Measurements from ENCODE around the gene THEMIS. TPM values are rescaled to one million over a fixed set of nuclear protein-coding genes. Genes with fewer than 3 reads are reported as not detected.

The THEMIS gene
- total RNA-seq, 1 donor from 2014 or later, result not detected

DNA sequence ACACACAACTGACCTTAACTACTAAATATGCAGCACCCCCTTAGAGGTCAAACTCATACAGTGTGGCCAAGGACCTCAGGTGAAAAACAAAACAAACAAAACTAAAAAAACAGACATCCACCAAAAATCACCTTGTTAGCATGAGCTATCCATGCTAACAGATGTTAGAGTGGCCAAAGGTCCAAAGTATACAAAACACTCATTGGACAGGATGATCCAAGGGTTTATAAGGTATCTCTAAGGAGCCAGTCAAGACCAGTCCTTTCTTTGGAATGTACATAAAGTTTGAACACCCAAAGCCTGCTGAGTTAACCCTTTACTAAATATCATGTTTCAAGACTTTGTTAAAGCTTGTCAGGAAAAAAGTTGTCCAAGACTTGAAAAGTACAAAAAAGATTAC is 35.8 kb downstream of the THEMIS start:
- H3K4me1 Mint-ChIP-seq (ENCODE audit: low read depth), result peaks cover 5% of the 10 kb centered on the region
- TF ChIP-seq, protein P1, sequence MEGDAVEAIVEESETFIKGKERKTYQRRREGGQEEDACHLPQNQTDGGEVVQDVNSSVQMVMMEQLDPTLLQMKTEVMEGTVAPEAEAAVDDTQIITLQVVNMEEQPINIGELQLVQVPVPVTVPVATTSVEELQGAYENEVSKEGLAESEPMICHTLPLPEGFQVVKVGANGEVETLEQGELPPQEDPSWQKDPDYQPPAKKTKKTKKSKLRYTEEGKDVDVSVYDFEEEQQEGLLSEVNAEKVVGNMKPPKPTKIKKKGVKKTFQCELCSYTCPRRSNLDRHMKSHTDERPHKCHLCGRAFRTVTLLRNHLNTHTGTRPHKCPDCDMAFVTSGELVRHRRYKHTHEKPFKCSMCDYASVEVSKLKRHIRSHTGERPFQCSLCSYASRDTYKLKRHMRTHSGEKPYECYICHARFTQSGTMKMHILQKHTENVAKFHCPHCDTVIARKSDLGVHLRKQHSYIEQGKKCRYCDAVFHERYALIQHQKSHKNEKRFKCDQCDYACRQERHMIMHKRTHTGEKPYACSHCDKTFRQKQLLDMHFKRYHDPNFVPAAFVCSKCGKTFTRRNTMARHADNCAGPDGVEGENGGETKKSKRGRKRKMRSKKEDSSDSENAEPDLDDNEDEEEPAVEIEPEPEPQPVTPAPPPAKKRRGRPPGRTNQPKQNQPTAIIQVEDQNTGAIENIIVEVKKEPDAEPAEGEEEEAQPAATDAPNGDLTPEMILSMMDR (IDR thresholded peaks at IDR 0.05), result no peak

DNA sequence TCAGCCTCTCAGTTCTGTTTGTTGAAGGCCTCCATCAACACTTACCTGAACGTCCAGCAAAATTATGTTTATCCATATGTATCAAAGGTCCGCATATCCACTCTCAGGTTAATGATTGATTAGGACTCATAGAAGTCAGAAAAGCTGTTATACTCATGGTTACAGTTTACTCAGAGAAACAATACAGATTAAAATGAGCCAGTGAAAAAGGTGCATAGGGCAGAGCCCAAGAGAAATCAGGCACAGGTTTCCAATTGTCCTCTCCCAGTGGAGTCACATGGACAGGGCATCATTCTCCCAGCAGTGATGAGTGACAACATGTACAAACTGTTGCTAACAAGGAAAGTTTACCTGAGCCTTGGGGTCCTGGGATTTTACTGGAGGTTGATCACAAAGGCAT is 36.2 kb downstream of the THEMIS start:
- peaks cover 5% of the 10 kb centered on the region for H3K4me1 Mint-ChIP-seq (ENCODE audit: low read depth)
- TF ChIP-seq, protein P1 (IDR thresholded peaks at IDR 0.05), result no peak
- H3K4me3 Mint-ChIP-seq (ENCODE audit: unreplicated experiment), result no peak overlapping the region
- no peaks in the 10 kb centered on the region for H3K27me3 Mint-ChIP-seq (ENCODE audit: low read depth)
- no peak for DNase-seq (ENCODE audit: low spot score)
- no peaks in the 10 kb centered on the region for H3K36me3 Mint-ChIP-seq (ENCODE audit: low read depth)
- peaks cover 2% of the 10 kb centered on the region for H3K9me3 Mint-ChIP-seq (ENCODE audit: low read depth)
- no peak overlapping the region for H3K27ac Mint-ChIP-seq (ENCODE audit: unreplicated experiment)

More for the DNA sequence above, 35.8 kb downstream of the THEMIS start:
- no peaks in the 10 kb centered on the region for H3K36me3 Mint-ChIP-seq (ENCODE audit: low read depth)
- no peaks in the 10 kb centered on the region for H3K27me3 Mint-ChIP-seq (ENCODE audit: low read depth)
- no peak for DNase-seq (ENCODE audit: low spot score)
- peaks cover 2% of the 10 kb centered on the region for H3K9me3 Mint-ChIP-seq (ENCODE audit: low read depth)
- no peak overlapping the region for H3K4me3 Mint-ChIP-seq (ENCODE audit: unreplicated experiment)
- no peak overlapping the region for H3K27ac Mint-ChIP-seq (ENCODE audit: unreplicated experiment)

DNA sequence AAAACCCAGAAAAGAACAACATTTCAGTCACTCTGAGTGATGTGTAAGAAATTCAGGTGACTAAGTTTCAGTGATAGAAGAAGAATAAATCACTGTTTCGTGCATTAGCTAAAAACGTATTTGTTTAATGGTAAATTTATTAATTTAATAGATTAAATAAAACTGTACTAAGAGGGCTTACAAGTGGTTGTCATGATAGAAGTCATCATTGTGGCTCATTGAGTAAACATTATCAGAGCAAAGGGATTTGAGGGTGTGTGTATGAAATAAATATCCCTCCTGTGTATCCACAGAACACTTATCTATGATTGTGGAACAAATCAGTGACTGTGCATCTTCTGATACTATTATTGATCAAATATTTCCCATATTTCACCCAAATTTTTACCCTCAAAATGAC is 40.1 kb downstream of the THEMIS start:
- TF ChIP-seq, protein P1 (IDR thresholded peaks at IDR 0.05), result no peak
- no peaks in the 10 kb centered on the region for H3K36me3 Mint-ChIP-seq (ENCODE audit: low read depth)
- H3K4me1 Mint-ChIP-seq (ENCODE audit: low read depth), result peaks cover 1% of the 10 kb centered on the region
- peaks cover 2% of the 10 kb centered on the region for H3K27me3 Mint-ChIP-seq (ENCODE audit: low read depth)
- H3K9me3 Mint-ChIP-seq (ENCODE audit: low read depth), result no peaks in the 10 kb centered on the region
- DNase-seq (ENCODE audit: low spot score), result no peak
- H3K27ac Mint-ChIP-seq (ENCODE audit: unreplicated experiment), result no peak overlapping the region
- H3K4me3 Mint-ChIP-seq (ENCODE audit: unreplicated experiment), result no peak overlapping the region

DNA sequence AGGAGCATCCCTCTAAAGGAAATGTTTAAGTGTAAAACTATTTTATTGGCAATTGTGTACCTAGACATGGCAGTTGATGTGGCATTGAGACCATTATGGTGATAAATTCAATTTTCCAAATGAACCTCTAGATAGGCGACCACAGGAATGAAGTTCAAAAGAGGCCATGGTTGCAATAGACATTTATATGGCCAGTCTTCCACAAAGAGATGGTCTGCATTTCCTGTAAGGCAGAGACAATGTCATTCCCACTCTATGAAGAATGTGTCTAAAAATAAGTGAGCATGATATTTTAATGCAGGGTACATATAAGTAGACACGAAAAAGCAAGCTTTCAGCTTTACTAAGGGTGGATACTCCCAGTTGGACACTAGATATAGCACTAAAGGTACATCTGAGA is 40.9 kb downstream of the THEMIS start:
- DNase-seq (ENCODE audit: low spot score), result no peak
- Mint-ChIP-seq H3K4me1 (ENCODE audit: low read depth) (peaks cover 3% of the 10 kb centered on the region), H3K27ac (ENCODE audit: unreplicated experiment) (no peak overlapping the region), H3K27me3 (ENCODE audit: low read depth) (peaks cover 2% of the 10 kb centered on the region), H3K9me3 (ENCODE audit: low read depth) (no peaks in the 10 kb centered on the region), H3K4me3 (ENCODE audit: unreplicated experiment) (no peak overlapping the region), H3K36me3 (ENCODE audit: low read depth) (no peaks in the 10 kb centered on the region)
- TF ChIP-seq, protein P1 (IDR thresholded peaks at IDR 0.05), result no peak

DNA sequence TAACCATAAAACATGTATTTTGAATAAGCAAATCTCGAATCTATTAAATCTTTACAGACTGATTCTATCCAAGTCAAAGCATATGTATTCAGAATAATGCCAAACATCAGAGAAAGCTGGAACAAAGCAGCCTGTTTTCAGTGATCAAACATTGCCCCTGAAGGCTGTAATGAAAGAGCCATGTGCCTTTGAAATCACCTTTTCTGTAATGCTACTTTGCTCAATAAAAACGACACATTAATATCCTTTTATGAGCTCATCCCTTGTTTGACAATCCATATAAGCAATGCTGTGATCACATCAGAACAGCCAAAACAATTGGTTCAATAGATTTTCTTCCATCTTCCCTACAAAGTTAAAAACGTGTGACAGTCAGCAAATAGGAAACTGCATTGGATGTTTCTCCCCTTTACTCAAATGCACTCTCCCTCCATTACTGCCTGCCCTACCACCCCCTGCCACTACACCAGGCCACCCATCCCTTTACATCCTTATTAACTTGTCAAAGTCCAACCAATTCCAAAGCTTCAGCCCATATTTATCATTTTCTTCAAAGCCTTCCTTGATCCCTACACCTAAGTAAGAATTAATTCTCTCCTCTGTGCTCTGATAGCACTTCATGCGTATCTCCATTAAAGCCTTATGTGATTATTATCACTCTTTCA is 42.0 kb downstream of the THEMIS start:
- no peak overlapping the region for H3K4me3 Mint-ChIP-seq (ENCODE audit: unreplicated experiment)
- H3K36me3 Mint-ChIP-seq (ENCODE audit: low read depth), result no peaks in the 10 kb centered on the region
- TF ChIP-seq, protein P1 (IDR thresholded peaks at IDR 0.05), result no peak
- peaks cover 2% of the 10 kb centered on the region for H3K27me3 Mint-ChIP-seq (ENCODE audit: low read depth)
- peaks cover 3% of the 10 kb centered on the region for H3K4me1 Mint-ChIP-seq (ENCODE audit: low read depth)
- no peak for DNase-seq (ENCODE audit: low spot score)
- H3K27ac Mint-ChIP-seq (ENCODE audit: unreplicated experiment), result no peak overlapping the region
- no peaks in the 10 kb centered on the region for H3K9me3 Mint-ChIP-seq (ENCODE audit: low read depth)

All from chondrocyte (in vitro differentiated cells).